AG09309 (cell line): ENCODE data around the gene NAB1.
"Not testable (repeated sequence)": the region's sequence is repeated elsewhere in the genome, so short reads cannot be mapped to it uniquely, and the experiment has no call there.

Experiments used
- DNase-seq: peaks from one replicate; pipeline ENCODE4 v3.0.0-alpha.2; 2010; ENCODE audit warnings: low read depth
- H3K4me3 ChIP-seq: 2 replicates; pipeline ENCODE4 v1.5.1; 2011; ENCODE audit warnings: mild to moderate bottlenecking, low read depth, low read length, moderate library complexity; ENCODE audit not compliant: control insufficient read depth
- CTCF ChIP-seq: IDR thresholded peaks from 2 replicates; pipeline ENCODE4 v1.5.1; 2011; ENCODE audit warnings: mild to moderate bottlenecking, low read depth, low read length, inconsistent platforms; ENCODE audit not compliant: insufficient read depth, control insufficient read depth; ENCODE audit errors: missing control alignments

The NAB1 gene

GRCh38 chr2:190607657-190608357, 41.1 kb upstream of the NAB1 start:
- no peak overlapping the region for H3K4me3 ChIP-seq
- DNase-seq, result no peak
- no peak for TF ChIP-seq CTCF

- DNase-seq, H3K4me3 ChIP-seq: not testable (repeated sequence)
Observed at GRCh38 chr2:190608863-190609262, 40.0 kb upstream of the NAB1 start.

- not testable (repeated sequence) for H3K4me3 ChIP-seq, DNase-seq
Observed at GRCh38 chr2:190609397-190609796, 39.5 kb upstream of the NAB1 start.

- H3K4me3 ChIP-seq, DNase-seq: not testable (repeated sequence)
Observed at GRCh38 chr2:190610528-190610927, 38.4 kb upstream of the NAB1 start.

- no peak for DNase-seq
- H3K4me3 ChIP-seq, result no peak overlapping the region
- no peak for TF ChIP-seq CTCF
Observed at GRCh38 chr2:190615555-190616200, 33.2 kb upstream of the NAB1 start.

GRCh38 chr2:190618030-190618429, 30.9 kb upstream of the NAB1 start:
- no peak overlapping the region for H3K4me3 ChIP-seq
- TF ChIP-seq CTCF, result no peak
- no peak for DNase-seq

- DNase-seq, result no peak
- H3K4me3 ChIP-seq, result no peak overlapping the region
- TF ChIP-seq CTCF, result no peak
Observed at GRCh38 chr2:190625691-190626090, 23.2 kb upstream of the NAB1 start.

GRCh38 chr2:190626641-190627210, 22.2 kb upstream of the NAB1 start:
- no peak for DNase-seq
- TF ChIP-seq CTCF, result no peak
- no peak overlapping the region for H3K4me3 ChIP-seq
